Measurements from ENCODE around the gene ITGB8.
"Not testable (repeated sequence)": the region's sequence is repeated elsewhere in the genome, so short reads cannot be mapped to it uniquely, and the experiment has no call there.

The ITGB8 gene

DNA sequence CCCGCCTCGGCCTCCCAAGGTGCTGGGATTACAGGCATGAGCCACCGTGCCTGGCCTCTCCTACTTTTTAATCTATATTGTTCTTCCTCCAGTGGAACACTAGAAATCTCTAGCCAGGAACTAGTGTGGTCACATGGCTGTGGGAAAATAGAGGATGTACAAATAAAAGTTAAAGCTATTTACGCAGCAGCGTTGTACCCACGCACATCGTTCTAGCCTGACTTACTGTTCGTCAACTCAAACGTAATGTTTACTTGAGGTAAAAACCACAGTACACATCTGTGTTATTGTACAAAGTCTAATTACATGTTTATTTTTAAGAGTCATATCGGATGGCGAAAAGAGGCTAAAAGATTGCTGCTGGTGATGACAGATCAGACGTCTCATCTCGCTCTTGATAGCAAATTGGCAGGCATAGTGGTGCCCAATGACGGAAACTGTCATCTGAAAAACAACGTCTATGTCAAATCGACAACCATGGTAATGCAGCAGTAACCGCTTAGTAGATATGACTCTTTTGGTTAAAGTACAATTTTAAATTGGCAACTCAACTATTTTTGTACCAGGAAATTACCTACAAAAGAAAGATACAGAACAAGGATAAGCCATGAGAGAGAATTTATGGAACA is 50.8 kb downstream of the ITGB8 start:
- no peak for DNase-seq (ENCODE audit: low read depth, low spot score)

DNA sequence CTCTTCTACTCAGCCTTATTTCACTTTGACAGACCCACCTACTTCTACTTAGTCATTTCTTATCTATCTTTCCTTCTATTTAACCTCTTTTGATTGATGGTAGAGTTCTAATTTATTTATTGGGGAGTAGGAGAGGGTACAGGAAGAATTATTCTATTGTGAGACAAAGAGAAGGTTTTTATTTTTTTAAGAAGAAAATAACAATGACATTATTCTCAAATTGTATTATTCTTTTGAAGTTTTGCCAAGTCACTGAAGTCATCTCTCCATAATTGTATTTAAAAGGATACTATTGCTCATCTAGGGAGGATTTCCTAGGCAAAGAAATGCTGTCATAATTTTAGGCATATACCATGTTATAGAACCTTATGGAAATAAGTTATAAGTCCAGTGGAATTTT is 52.7 kb downstream of the ITGB8 start:
- DNase-seq (ENCODE audit: low read depth, low spot score): no peak

DNA sequence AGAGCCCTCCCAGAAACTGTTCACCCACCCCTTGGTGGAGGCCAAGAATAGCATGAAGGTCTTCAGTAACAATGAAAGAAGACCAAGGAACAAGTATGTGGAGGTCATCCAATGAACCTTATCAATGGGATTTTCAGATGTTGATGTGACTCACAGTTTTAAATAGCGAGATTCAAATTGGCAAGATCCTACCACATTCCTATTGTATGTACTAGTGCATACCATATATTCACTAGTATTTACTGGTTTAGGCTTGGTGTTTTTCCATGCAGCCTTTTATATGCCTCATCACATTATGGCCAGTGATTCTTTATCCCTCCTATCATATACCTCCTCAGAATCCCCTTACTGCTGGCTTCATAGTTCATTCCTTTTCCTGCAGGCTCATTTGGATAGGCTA is 54.4 kb downstream of the ITGB8 start:
- DNase-seq (ENCODE audit: low read depth, low spot score): no peak

DNA sequence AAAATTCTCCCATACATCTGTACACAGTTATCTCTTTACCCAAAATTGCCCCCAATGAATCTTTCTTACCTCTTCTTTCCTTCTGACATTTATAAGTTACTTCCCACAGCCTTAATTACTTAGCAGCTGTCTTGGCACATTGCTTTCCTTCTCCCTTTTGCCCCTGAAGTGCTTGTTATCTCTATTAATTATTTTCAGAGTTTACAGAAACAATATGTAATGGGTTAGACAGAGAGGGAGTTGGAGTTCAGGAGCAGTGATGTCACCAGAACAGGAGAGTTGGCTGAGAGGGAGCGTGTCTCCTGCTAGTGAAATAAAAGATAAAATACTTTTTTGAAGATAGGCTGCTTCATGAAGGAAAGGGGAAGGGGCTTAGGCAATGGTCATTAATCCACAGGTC is 57.4 kb downstream of the ITGB8 start:
- no peak for DNase-seq (ENCODE audit: low read depth, low spot score)

DNA sequence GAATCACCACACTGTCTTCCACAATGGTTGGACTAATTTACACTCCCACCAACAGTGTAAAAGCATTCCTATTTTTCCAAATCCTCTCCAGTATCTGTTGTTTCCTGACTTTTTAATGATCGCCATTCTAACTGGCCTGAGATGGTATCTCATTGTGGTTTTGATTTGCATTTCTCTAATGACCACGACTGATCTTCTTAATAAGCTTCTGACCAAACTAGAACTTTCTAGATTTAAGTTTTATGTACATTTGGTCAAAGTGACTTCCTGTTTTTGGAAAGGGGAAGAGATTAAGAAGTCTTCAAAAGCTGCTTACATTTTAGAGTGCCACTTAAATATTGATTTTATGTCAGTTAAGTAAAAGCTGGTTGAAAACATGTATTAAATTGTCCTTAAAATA is 58.5 kb downstream of the ITGB8 start:
- not testable (repeated sequence) for DNase-seq (ENCODE audit: low read depth, low spot score)

DNA sequence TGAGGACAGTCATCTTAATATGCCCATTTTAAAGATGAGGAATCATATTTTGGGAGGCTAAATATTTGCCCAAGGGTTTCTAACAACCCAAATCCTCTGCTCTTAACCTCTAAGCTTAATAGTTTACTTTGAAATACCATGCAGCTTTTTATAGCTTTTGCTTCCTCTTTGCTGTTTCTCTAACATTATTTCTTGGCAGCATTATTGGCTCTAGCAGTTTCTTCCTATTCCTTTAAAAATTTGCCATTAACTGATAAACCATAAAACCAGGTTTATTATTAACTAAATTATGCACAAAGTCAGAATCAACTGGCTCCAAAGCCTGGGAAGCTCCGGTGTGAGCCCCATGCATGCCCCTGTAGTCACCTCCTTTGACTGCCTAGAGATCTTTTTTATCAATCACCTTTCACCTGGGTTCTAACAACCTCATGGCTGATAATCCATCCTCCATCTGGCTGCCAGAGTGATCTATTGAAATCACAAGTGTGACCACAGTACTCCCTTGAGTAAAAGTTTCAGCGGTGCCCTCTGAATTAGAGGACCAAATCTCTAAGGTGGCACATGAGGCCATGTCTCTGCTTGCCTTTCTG is 62.4 kb downstream of the ITGB8 start:
- DNase-seq (ENCODE audit: low read depth, low spot score): no peak

DNA sequence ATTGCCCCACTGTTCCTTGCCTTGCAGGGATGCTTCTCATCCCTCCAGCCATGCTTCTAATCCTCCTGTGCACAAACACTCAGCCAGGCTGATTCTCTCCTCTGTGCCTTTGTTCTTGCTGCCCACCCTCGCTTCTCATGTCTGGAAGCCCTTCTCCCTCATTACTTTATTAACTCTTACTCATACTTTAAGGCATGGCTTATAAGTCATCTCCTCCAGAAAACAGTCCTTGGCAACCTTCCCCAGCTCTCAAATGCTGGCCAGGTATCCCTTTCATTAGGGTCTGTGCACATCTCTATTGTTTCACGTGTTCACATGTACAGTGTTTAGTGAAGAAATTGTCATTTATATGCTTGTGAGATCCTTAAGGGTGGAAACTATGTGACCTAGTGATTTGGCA is 62.9 kb downstream of the ITGB8 start:
- DNase-seq (ENCODE audit: low read depth, low spot score): no peak

DNA sequence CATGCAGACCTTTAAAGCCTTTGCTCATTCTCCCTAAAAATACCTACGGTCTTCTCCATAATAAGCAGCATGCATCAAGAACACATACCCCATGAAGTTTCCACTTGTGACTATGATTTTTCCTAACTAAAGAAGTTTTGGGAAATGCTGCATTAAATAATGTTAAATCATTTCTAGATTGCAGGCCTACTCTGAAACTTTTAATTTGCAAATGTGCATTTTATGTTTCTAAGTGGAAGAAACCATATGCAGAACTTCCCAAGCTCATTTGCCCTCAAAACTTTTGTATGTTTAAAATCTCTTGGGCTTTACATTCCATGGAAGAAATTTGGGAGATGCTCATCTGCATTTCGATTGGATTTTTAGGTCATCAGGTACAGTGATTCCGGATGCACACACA is 63.6 kb downstream of the ITGB8 start:
- DNase-seq (ENCODE audit: low read depth, low spot score): no peak

DNA sequence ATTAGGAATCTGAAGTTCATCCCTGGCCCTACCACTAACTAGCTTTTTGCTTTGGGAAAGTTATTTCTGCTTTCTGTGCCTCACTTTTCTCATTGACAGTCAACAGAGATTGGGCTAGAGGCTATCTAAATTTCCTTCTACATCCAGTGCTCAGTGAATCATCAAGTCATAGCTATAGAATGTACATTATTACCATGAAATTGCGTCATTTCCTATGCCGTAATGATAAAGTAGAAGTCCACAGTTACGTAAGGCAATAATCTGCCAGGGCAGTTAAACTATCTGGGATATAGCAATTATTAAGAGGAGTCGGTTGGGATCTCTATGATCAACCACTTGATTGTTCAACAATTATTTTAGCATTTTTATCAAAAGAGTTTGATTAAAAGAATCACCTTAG is 64.4 kb downstream of the ITGB8 start:
- DNase-seq (ENCODE audit: low read depth, low spot score): no peak

DNA sequence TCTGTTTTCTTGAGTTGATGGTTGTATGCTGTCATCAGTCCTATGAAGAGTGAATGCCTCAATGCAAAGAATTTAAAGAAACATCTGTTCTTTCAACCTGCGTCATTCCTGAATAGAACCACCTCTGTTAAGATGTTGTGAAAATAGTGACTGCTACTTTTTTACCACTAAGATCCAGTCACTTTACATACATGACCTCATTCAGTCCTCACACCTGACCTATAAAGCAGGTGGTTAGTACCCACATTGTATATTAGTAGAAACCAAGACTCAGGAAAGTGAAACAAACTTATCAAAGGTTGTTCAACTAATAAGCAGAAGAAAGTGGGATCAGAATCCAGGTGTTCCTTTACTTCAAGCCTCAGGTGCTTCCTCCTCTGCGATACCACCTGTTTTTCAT is 64.8 kb downstream of the ITGB8 start:
- no peak for DNase-seq (ENCODE audit: low read depth, low spot score)

DNA sequence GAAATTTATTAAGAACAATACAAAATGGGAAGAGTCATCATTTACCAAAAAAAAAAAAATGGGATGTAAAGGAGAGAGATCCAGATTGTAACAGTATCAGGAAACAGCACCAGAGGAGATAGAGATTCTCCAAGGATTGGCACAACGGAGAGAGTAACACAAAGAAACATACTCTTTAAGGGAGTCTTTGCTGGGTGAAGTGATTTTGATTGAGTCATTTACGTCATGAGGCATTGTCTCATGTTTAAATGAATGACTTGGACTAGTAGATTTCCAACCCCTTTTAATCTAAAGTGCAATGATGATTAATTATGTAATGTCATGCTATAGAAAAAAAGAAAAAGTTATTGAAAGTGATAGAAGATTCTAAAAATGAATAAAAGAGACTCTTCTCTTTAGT is 68.8 kb downstream of the ITGB8 start:
- DNase-seq (ENCODE audit: low read depth, low spot score): no peak

DNA sequence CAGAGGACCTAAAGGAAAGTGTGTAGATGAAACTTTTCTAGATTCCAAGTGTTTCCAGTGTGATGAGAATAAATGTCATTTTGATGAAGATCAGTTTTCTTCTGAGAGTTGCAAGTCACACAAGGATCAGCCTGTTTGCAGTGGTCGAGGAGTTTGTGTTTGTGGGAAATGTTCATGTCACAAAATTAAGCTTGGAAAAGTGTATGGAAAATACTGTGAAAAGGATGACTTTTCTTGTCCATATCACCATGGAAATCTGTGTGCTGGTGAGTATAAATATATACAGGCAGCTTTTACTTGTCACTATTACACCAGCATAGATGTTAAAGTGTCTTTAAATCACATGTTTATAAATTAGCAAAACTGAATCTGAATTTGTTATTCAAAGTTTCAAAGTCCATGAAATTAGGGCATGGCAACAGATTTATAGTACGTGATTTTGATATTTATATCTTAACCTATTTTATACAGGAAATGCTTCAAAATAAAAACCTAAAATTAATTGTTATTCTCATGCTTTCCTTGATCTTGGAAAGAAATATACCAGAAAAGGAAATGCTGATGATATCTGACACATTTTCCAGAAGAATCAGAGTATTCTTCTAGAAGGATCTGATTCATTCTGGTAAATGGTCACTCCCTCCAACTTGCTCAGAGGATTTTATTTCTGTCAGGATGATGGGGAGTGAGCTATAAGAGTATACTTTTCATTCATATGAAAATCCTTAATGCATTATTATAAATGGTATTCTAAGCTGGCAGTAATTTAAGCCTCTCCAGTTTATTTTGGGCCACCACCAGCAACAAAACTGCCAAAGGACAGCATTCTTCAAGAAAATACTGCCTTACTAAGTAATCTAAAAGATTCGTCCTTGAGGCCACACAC is 71.4 kb downstream of the ITGB8 start:
- no peak for DNase-seq (ENCODE audit: low read depth, low spot score)

DNA sequence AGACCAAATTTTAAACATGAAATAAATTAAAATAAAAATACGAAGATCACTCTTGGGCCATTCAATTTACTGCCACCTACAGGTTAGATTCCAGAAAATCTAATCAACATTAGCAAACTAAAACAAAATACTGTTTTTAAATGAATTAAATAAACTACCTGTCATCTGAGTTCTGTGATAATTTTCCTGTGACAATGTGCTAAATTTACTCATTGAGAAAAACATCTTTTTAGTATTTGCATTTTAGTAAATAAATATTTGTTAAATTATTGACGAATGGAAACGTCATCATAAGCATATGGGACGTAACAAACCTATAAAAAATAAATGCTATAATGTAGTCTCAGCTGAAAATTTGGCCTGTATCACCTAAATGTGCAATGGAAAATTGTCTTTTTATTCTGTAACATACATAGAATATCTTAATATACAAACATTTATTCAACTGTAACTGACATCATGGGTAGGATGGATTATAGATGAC is 72.1 kb downstream of the ITGB8 start:
- no peak for DNase-seq (ENCODE audit: low read depth, low spot score)

DNA sequence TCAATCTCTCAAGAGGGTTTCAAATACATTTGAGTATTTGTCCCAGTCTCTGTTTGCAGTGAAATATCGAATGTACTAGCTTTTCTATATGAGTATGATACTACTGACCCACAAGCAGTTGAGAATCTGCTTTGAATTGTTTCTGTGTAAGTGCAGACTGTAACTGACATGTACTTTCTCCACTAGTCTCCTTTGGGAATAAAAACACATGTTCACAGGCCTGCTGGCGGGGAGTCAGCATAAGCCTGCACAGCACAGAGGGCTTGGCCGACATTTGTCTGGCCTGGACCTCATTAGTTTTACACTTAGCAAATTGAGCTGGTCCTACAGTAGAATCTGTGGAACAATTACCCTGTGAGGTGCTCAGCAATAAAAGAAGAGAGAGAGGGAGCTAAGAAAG is 72.6 kb downstream of the ITGB8 start:
- no peak for DNase-seq (ENCODE audit: low read depth, low spot score)

DNA sequence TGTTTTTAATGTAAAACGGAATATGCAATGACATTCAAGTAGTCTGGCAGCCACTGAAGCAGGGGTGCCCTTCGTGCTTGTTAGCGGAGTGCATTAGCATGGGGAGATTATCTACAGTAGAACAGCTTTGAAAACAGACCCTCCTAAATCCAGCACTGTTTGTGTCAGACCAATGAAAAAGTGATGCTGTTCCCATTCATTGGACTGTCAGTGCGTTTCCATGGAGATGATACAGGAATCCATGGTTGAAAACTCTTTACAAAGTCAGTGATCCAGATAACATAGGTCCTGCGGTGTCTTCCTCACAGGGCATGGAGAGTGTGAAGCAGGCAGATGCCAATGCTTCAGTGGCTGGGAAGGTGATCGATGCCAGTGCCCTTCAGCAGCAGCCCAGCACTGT is 73.6 kb downstream of the ITGB8 start:
- DNase-seq (ENCODE audit: low read depth, low spot score): no peak

DNA sequence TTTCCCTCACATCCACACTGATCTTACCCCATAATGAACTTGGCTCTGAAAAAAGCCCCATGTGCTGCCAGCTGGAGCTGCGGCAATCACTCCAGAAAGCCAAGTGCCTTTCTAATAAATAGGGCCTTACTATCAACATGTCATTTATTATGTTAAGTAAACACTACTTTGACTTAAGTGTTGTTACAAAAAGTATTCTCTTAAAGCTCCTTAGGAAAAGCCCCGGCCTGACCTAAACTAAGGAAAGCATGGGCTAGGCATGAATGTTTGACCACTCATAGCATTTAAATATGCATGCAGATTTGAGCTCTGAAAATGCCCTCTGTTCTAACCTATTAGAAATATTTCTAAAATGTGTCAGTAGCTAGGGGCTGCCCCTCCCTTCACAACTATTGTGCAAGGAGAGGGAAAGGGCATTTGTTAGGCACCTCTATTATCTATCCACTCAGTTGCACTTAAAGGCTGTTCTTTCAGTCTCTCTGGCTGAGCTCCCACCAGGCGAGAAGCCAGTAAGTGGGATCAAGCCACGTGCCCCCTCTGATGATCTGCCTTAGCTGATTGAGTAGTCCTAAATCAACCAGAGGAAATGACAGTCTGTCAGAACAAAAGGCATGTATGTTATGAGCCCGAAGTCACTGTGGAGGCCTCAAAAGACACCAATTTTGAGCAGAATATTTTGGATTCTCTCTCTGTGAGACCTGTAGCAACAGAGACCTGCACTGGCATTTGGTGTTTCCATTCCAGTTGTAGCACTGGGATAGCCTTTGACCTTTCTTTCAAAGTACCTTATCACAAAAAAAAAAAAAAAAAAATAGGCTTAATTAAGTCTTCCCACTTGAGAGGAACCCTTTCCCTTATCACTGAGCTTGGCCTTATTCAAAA is 77.1 kb downstream of the ITGB8 start:
- no peak for DNase-seq (ENCODE audit: low read depth, low spot score)

DNA sequence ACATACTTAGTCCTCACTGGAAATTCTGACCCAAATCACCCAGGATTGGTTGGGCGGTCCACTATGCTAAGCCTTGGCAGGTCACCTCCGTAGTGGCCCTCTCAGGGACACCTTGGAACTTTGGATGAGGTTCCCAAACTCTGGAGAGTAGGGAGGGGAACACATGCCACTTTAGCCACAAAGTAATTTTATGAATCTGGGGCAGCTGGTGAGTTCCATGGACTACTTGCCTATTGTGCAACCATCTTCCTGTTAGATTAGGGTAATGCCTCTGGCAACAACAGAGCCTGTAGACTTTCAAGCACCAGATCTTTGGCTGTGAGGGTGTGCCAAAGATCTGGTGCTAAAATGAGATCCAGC is 77.7 kb downstream of the ITGB8 start:
- no peak for DNase-seq (ENCODE audit: low read depth, low spot score)

DNA sequence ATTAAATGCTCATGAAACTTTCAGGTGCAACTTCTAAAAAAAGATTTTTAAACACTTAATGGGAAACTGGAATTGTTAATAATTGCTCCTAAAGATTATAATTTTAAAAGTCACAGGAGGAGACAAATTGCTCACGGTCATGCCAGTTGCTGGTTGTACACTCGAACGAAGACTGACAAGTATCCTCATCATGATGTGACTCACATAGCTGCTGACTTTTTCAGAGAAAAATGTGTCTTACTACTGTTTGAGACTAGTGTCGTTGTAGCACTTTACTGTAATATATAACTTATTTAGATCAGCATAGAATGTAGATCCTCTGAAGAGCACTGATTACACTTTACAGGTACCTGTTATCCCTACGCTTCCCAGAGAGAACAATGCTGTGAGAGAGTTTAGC is 79.3 kb downstream of the ITGB8 start:
- DNase-seq (ENCODE audit: low read depth, low spot score): no peak

DNA sequence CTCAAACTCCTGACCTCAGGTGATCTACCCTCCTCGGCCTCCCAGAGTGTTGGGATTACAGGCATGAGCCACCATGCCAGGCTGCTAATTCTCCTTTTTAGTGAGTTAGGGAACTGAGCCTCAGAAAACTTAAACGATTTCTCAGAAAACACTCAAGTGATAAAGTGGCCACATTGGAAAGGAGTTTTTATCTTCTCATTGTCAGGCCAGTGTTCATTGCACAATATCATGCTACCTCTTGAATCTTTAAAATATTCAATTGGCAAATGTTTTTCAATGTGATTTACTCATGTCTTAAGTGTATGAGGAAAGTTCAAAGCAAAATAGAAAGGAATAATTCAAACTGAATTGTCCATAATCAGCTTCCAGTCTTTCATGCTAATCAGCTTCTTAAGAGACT is 80.7 kb downstream of the ITGB8 start:
- DNase-seq (ENCODE audit: low read depth, low spot score): no peak

DNA sequence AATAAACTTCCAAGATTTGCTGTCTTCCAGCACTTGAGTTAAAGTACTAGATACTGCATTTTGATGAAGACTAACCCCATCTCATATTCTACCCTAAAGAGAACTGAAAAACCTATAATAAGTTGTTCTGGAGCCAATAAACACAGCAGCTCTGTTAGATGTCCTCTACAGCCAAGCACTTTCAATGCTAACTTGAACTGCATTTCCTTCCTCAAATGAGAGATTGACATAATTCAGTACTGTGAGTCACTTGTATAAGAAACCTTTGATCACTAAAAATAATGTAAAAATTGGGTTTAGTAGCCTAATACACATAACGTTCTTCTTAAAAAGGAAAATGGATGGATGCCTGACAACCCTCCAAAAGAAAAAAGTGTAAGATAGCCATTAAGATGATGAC is 81.3 kb downstream of the ITGB8 start:
- no peak for DNase-seq (ENCODE audit: low read depth, low spot score)

DNA sequence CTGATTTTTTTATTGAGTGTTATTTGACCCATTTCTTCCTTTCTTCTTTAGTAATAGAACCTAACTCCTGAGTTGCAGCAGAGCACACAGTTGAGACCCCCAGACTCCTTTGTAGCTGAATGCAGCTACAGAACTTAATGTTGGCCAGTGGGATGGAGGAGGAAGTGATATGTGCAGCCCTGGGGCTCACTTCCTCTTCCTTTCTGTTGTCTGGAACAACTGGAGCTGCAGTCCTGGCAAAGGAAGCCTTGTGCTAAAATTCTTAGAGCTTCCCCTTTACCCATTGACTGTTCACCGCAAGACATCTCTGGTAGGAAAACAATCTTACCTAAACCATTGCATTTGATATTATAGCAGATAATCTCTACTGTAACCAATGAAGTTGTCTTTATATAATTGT is 86.6 kb downstream of the ITGB8 start:
- no peak for DNase-seq (ENCODE audit: low read depth, low spot score)
